NCI-H2029 (cell line): ENCODE data around the gene HOXC12.

Experiments
- DNase-seq: peaks from one replicate; lab custom pipeline; 2025; lab: John Stamatoyannopoulos, UW

Gene HOXC12

DNA sequence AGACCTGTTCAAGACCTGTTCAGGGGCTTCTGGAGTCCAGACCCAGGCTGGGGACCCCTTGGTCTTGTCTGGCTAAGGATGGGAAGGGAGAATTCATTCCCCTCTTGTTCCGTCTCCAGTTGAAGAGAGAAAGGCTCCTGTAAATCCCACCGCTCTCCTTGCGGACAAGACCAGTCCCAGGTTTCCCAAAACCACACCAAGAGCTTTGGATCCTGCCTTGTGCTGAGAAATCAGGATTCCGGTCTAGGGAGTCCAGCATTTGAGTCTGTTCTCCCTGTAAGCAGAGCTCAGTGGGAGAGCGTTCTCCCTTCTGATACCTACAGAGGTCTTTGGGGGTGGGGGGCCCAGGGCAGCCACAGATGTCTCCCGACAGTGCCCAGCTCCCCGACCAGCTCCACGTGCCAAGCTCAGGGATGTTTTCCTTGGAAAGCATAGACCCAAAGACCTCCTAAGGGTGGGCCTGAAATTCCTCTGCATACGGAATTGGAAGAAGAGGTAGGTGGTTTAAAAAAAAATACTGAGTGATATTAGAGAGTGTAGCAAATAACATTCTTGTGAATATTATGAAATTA lies 14.2 kb upstream of the HOXC12 start:
- no peak for DNase-seq

DNA sequence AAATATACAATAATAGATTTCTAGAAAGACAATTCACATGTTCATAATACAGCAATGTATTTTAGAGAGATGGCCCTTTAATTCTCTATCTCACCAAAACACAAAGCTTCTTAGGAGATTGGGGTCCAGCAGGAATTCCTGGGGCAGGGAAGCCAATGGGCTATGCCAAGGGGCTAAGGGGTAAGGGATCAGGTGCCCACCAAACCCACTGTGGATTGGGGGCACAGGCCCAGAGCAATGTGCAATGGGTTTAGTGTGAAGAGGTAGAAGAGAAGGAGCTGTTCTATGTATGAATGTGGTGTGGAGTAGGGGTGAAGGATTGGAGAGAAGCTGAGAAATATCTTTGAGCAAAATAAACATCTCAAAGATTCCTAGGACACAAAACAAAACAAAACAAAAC lies 13.5 kb upstream of the HOXC12 start:
- DNase-seq, result no peak

DNA sequence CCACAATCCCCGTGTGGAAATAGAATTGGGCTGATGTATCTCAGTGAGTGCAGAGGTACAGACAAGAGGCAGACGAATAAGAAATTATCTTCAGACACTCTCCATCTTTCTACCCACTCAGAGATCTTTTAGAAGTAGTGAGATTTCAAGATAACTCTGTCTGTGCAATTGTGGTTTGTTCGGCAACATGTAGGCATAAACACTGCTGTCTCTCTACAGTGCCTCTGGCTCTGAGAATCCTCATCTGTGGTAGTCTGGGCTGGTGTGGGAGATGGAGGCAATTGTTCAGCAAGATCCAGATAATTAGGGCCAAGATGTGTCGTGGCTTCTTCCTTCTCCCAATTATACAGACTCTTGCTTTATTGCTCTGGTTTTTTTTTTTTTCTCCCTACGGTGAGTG lies 13.0 kb upstream of the HOXC12 start:
- DNase-seq, result no peak

DNA sequence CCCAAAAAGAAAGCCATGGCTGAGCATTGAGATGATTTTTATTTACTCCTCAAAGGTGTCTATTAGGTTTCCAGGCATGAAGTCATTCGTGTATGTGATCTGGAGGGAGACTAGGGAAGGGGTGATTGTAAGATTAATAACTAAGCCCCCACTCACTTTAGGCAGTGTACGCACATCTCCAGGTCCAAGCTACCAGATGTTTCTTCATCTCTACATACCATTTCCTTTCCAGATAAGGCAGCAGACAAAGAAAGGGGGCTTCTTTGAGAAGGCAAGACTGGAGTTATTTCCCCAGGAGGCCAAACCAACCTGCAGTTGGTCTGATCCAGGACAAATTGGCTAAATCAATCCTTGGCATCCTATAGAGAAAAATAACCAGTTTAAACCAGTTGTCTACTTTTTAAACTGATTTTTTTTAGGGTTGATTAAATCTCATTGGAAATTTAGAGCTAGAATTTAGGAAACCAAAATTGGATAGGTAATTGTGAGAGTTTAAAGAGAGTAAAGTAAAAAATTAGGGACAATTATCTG lies 12.2 kb upstream of the HOXC12 start:
- DNase-seq, result no peak

DNA sequence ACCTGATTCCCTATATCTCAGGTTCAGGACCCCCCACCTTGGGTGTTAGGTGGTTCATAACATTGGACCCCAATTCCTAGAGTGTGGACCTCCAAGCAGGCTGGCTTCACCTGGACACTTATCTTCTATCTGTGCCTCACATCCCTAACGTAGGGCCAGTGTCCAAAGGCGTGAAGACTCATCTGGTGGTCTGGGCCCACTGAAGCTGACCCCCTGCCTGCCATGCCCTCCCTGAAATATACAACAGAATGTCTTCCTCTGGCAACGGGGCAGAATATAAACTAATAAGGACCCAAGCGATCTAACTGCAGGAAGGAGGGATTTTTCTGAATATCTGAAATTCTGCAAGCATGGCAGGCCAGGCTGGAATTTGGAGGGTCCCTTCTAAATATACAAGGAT lies 10.5 kb upstream of the HOXC12 start:
- no peak for DNase-seq

DNA sequence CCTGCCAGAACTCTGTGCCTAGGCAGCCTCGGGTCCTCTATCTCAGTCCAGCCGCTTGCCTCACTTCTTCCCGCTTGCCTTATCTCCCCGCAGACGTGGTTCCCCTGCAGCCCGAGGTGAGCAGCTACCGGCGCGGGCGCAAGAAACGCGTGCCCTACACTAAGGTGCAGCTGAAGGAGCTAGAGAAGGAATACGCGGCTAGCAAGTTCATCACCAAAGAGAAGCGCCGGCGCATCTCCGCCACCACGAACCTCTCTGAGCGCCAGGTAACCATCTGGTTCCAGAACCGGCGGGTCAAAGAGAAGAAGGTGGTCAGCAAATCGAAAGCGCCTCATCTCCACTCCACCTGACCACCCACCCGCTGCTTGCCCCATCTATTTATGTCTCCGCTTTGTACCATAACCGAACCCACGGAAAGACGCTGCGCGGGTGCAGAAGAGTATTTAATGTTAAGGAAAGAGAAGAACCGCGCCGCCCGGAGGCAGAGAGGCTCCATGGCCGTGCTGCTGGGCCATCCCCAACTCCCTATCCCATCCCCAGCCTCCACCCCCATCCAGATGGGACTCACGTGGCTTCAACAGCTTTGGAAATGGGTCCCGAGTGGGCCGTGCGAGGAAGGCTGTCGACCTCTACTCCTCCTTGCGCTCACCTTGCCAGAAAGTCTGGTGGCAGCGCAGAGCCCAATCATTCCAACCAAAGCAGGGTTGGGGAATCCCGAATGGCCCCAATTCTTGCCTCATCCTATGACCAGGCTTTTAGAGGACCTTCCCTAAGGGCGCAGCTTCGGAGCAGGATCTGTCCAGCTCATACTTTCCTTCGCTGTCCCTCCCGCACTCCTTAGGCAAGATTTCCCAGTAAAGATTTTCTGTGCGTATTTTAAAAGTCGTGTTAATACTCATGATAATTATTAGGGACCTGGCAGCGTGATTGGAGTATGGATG lies 9.5 kb upstream of the HOXC12 start:
- no peak for DNase-seq

DNA sequence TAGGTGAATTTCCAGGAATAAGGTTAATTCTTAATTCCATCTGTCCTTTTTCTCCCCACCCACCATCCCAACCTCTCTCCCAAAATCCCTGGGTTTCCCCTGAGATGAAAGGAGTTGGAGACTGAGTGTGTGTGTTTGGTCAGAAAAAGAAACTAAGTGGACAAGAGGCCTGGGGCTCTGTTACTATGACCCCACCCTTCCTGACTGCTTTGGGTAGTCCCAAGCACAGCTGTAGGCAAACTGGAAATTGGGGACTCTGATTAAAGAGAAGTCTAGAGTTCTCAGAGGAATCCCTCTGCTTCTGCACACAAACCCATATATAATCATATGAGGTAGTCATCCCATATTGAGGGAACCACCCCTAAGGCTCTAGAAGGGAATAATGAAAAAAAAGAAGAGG lies 7.0 kb upstream of the HOXC12 start:
- DNase-seq, result no peak

DNA sequence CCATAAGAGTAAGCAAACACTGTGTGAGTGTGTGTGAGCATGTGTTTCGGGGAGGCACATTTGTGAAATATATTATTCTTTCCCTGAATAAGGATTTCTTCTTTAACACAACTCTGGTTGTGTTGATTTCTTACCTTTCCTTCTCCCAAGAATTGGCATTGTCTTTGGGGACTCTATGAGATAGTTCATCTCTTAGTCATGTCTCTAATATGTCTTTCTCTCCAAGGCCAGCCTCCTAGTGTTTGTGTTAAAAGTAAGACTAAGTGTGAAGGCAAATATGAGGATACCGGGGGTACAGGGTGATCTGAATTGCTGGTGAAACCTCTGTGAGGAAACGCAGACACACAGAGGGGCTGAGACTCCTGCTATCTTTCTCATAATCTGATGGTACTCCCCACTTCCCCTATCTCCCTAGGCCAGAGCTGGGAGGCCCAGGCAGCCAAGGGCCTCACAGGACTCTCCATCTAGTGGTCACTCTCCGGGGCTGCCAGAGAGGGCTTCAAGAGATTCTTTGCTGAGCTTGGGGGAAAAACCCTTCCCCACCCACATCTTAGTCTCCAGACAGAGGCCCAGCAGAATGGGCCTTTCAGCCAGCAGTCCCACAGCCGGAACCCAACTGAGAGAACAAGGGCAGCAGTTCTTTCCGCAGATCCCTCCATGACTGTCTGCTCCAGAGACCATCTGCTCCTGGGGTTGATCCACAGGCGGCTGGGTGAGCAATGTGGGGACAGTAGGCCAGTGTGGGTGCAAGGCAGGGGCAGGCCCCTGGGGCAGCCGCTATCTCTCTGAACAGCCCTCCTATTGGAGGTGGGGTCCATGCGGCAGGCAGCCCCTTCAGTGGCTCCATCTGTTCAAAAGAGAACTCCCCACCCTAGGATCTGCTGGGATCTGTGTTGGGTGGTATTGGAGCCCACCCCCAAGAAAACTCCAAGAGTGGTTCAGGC lies 5.8 kb upstream of the HOXC12 start:
- no peak for DNase-seq

DNA sequence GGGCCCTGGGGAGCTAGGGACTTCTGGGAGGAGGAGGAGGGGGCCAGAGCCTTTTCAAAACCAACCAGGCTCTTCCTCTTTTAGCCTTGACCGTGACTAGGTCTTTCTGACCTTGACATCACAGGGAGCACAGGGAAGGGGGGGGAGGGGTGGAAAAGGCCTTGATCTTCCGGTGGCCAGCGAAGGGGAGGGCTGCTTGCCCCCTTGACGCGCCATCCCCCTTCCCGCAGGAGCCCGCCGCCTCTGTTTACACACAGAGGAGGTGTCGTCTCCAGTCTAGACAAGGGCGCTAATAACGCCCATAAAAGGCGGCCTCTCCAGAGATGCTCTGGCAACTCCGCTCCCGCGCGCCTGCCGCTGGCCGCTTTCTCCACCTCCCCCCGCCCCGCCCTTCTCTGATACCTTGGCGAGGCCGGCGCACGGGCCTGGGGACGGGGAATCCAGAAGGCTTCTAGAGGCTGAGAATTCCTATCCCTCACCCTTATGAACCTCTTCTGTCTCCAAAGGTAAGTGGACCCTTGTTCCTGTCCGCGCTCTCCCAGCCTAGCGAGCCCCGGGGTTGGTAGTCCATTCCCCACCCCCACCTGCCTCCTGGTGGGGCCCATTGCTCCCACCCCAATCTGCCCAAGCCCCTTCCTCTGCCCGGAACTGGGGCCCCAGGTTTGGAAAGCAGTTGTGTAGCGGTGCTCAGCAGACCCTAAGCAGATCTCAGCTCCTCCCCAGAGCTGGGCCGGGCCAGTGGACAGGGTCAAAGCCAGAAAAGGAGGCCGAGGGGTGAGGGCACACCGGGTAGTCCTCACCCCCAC lies 4.9 kb upstream of the HOXC12 start:
- DNase-seq, result no peak

DNA sequence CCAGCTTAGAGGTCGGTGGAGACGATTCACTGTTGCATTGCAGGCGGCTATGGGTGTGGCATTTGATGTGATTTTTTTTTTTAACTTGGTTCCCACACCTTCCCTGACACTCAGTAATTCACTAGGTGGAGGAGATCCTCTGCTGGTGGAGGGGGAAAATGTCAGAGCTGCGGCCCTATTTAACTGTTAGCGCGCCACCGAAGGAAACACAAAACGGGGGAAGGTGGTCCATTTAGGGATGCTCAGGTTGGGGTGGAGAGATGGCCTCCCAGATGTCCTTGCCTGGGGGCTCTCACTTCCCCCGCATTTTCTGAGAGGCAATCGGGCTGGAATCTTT lies 4.3 kb upstream of the HOXC12 start:
- no peak for DNase-seq

DNA sequence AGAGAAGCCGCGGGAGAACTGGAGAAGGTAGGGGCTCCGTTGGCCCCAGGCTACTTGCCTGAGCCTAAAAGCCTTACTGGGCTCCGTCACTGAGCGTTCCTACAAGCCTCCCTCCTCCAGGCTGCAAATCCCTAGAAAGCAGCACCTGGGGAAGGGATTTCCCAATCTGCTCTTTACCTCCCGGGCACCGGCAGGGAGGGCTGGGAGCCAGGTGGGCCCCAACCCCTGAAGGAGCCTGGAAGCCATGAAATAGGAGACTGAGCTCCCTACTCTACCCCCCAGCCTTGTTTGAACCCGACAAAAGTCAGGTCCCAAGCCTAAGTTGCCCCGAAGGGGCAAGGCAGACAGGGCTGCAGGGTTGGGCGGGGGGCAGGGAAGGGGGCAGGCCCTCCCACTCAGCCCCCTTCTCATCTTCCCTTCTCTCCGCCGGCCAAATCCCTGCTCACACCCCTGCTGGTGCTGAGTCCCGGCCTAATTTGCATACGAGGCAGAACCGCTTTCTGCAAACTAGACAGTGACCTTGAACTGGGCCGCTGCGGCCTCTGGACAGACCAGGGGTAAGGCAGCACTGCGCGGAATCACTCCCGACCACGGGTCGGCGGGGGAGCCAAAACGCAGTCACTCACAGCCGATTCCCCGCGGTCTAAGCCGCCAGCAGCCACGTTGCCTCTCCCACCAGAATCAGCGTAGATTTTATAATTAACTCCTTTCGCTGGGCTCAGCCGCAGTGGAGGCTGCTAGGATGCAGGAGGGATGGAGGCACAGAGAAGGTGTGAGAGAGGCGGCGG lies 3.7 kb upstream of the HOXC12 start:
- no peak for DNase-seq

DNA sequence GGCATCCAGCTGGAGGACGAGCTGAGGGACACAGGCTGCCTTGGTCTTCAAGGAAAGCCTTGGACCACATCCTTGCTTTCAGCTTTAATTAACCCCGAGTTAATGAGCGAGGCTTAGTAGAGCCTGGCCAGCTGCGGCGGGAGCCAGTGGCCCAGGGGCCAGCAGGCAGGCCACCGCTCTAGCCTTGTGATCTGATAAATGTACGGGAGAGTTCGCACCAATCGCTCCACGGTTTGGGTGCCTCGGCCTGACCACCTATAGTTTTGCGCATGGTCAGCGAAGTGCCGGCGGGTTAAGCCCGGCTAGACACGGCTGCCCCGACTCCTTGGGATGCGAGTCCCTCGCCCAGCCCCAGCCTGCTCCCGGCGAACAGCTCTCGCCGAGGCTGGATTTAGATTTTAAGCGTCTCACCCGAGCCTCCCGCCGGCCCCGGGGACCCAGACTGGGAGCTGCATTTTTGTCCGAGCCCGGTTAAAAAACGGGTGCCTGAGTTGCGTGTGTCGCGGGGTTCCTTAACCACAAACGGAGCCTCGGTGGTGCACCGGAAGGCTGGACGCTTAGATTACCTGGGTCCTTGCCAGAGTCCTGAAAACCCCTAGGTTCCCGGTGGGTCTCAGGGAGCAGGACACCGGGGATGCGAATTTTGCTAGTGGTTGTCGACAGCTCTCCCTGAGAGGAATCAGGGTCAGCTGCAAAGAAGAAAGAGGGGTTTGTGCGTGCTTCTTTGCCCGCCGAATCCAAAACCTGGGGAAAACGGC lies 2.9 kb upstream of the HOXC12 start:
- DNase-seq, result no peak

DNA sequence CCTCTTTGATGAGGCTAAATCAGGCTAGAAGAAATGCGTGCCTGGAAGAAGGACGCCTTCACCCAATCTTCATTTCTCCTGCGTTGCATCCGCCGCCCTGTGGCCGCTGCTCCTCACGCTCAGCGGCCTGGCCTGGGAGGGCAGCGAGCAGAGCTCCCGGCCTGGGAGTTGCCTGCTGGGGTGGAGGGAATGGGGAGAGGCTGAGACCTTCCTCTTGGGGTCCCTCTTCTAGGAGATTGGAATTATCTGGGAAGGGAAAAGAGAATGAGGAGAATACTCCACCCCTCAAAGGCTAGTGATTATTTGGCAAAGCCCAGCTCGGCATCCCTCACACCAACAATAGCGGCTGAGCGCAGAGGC lies 2.4 kb upstream of the HOXC12 start:
- no peak for DNase-seq

DNA sequence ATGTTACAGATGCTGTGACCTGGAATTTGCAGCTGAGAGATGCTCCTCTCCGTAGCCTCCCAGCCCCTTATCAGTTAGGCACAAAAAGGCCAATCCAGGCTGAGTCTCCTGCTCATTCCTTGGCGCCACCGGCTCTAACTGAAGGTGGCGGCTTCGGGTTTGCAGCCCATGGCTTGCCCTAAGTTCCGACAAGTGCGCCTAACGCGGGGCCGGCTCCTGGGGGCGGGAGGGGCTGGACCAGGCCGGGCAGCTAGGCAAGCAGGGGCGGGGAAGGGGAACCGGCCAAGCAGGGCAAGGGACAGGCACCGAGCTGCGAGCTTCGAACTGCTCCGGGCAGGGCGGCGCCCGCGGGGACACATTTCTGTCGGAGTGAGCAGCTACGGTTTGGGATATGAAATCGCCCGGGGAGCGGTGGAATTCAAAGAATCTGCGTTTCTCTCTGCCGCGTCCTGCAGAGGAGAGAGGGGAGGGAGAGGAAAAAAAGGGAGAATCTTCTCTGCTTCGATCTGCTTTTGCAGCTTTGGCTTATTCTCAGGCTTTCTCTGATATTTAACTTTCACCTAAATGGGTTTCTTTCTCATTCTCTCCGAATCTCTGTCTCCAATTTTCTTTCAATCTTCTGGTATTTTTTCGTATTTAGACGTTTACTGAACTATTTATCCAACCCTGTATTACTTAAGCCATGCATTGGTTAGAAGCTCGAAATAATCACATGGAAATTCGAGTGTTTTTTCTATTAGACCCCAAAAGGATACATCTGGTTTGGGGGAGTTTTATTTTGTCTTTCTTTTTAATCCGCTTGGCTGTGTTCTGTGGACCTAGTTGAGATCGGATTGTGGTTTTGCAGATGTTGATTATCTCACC lies 1.6 kb upstream of the HOXC12 start:
- DNase-seq, result no peak

DNA sequence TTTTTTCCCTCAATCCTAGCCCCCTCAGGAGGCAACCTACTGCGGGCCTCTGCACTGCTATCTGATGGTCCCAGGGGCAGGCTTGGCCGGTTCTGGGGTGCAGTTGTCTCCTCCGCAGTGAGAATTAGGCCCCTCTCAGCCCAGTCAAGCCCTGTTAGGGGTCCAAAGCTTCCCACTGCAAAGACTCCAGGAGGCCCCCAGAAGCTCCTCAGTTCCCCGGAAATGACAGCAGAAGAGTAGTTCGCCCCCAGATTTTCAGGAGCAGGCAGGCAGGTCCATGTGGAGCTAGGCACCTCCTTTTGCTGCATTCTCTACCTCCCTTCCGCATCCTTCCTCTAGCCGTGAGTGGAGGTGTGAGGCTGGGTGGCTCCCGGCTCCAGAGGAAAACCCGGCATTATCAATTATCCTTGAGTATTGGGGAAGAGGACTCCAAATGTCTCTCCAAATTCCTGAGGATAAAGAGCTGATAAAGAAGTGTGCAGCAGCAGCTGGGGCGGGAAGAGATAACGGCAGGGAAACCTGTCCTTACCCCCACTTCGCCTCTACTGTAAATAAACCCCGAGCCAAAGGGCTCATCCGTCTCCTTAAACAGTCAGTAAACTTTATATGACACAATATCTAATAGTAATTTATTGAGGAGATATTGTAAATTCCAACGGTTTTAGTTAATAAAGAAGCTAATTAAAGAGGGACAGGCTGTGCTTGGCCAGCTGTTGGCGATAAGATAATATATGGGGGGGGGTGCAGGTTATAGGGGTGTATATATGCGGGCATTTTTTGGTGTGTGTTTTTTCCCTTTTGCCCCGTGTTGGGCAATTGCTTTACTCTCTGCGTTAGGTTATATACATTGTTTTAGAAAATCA lies 641 bp upstream of the HOXC12 start:
- DNase-seq, result no peak

DNA sequence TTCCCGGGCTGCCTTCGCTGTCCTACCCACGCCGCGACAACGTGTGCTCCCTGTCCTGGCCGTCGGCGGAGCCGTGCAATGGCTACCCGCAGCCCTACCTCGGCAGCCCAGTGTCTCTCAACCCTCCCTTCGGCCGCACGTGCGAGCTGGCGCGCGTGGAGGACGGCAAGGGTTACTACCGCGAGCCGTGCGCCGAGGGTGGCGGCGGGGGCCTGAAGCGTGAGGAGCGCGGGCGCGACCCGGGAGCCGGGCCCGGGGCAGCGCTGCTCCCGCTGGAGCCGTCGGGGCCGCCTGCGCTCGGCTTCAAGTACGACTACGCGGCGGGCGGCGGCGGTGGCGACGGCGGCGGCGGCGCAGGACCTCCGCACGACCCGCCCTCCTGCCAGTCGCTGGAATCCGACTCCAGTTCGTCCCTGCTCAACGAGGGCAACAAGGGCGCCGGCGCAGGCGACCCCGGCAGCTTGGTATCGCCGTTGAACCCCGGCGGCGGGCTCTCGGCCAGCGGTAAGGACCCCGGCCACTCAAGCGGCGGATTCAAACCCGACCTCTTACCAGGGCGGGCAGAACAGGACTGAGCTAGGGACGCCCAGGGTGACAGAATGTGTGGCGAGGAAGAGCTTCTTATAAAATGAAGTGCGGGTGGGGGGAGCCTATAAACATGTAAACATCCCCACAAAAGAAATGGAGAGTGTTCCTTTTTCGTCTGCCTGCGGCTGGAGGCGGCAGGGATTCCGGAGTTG lies 503 bp downstream of the HOXC12 start:
- DNase-seq, result no peak

DNA sequence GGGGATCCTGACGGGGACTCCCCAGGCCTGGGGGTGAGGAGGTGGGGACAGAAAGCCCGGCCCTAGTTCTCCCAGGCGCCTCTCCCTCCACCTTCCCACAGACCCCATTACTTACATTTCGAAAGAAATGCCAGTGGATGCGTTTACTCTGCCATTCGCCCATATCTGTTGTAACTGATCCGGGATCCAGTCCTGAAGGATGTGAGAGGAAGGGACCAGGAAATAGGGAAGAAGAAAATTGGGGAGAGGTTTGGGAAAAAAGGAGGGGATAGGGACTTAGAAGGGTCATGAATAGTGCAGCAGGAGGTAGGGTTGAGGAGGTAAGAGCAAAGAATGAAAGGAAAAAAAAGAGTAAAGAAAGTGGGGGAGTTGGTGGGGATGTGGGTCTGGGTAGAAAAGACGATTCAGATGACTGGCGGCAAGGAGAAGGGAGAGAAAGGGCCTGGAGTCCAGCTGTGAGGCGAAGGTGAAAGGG lies 1.1 kb downstream of the HOXC12 start:
- DNase-seq, result no peak
